GM12878 (cell line): ENCODE results near the gene KIAA1217.

Experiments
- CEBPB ChIP-seq, 2 experiments: fragments of 150-350 bp in 1 of 2; IDR thresholded peaks; 2 replicates each; pipeline ENCODE4 v1.6.1; 2012 to 2014; ENCODE audit warnings: low read depth in 2 of 2, low read length in 2 of 2, borderline replicate concordance in 1 of 2, inconsistent platforms in 1 of 2
- DPF2 ChIP-seq: fragments of 450-650 bp; IDR thresholded peaks from 2 replicates; pipeline ENCODE4 v1.6.1; 2017; ENCODE audit warnings: mild to moderate bottlenecking
- EGR1 ChIP-seq, 2 experiments: IDR thresholded peaks; 1 replicate in 1 of 2; 2 replicates in 1 of 2; pipeline ENCODE4 v1.6.1; 2011 to 2012; ENCODE audit warnings: low read depth in 2 of 2, low read length in 2 of 2, borderline replicate concordance in 1 of 2, mild to moderate bottlenecking in 1 of 2, moderate library complexity in 1 of 2
- FOXM1 ChIP-seq: IDR thresholded peaks from 2 replicates; pipeline ENCODE4 v1.6.1; 2012; ENCODE audit warnings: low read depth, mild to moderate bottlenecking, inconsistent platforms, low read length, moderate library complexity
- HDAC2 ChIP-seq: fragments of 200-600 bp; sonication (generic); IDR thresholded peaks from 2 replicates; pipeline ENCODE4 v1.6.1; 2017
- NFYB ChIP-seq: IDR thresholded peaks from 2 replicates; pipeline ENCODE4 v1.6.1; 2011; ENCODE audit warnings: low read depth, mild to moderate bottlenecking, low read length, improper control_type of control experiment, moderate library complexity; ENCODE audit not compliant: insufficient read depth
- POLR2A ChIP-seq: IDR thresholded peaks from 2 replicates; pipeline ENCODE4 v1.6.1; 2011; ENCODE audit warnings: low read depth, mild to moderate bottlenecking, low read length
- POLR2AphosphoS5 ChIP-seq: IDR thresholded peaks from 2 replicates; pipeline ENCODE4 v1.6.1; 2011; ENCODE audit warnings: mild to moderate bottlenecking, low read length, inconsistent platforms
- RELA ChIP-seq: fragments of 450-650 bp; IDR thresholded peaks from 2 replicates; pipeline ENCODE4 v1.8.0; 2014; ENCODE audit warnings: borderline replicate concordance; ENCODE audit not compliant: partially characterized antibody
- RFX5 ChIP-seq: IDR thresholded peaks from 2 replicates; pipeline ENCODE4 v1.6.1; 2011; ENCODE audit warnings: low read depth, low read length, improper control_type of control experiment

DNA sequence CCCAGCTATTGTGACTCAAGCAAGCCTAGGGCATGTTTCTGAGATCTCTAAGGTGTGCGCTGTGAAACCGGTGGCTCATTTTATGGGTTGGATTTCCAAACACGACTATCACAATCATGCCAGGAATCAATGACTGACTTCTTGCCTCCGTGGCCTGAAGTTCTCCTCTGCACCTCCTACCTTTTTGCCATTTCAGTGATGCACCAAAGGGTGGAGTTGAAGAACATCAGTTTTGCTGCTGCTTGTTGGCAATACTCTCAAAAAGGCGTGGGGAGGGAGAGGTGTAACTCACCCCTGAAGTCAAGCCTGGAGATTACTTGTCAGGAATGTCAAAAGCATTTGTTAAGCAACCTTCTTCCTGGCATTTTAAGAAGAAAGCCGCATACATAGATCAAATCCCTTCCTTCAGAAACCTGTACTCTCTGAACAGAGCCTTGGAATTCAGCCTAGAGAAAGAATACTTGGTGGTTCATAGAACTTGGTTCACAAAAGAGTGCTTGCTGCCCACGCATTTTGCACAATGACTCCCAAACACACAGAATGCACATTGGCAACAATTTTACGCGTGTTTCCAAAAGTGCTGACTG, 41.0 kb downstream of the KIAA1217 start:
- TF ChIP-seq DPF2 (no peak), RELA (no peak), EGR1 (IDR thresholded peaks at IDR 0.05; ENCODE audit: borderline replicate concordance in 1 of 2, low read depth in 2 of 2, low read length in 2 of 2) (no peak), NFYB (no peak), FOXM1 (no peak), RFX5 (no peak), POLR2AphosphoS5 (no peak), CEBPB (IDR thresholded peaks at IDR 0.05; ENCODE audit: borderline replicate concordance in 1 of 2, low read depth in 2 of 2, low read length in 2 of 2) (no peak), HDAC2 (no peak), POLR2A (no peak)
